ENCODE results near the gene MAPK14.

The MAPK14 gene

GRCh38 chr6:36135053-36135731 lies 107.6 kb downstream of the MAPK14 start:
- no peak for DNase-seq (ENCODE audit: low read depth in 2 of 2)

- no peak for DNase-seq (ENCODE audit: low read depth in 2 of 2)
Measured at GRCh38 chr6:36136034-36136433, 108.4 kb downstream of the MAPK14 start.

- no peak for DNase-seq (ENCODE audit: low read depth in 2 of 2)
Measured at GRCh38 chr6:36136551-36136950, 108.9 kb downstream of the MAPK14 start.

- DNase-seq (ENCODE audit: low read depth in 2 of 2) = no peak
Measured at GRCh38 chr6:36138667-36139066, 111.1 kb downstream of the MAPK14 start.

- DNase-seq (ENCODE audit: low read depth in 2 of 2) = no peak
Measured at GRCh38 chr6:36139431-36139830, 111.8 kb downstream of the MAPK14 start.

GRCh38 chr6:36139991-36140710 lies 112.5 kb downstream of the MAPK14 start:
- DNase-seq (ENCODE audit: low read depth in 2 of 2) = no peak

- DNase-seq (ENCODE audit: low read depth in 2 of 2) = no peak
Measured at GRCh38 chr6:36141091-36141490, 113.5 kb downstream of the MAPK14 start.

- no peak for DNase-seq (ENCODE audit: low read depth in 2 of 2)
Measured at GRCh38 chr6:36141961-36142360, 114.4 kb downstream of the MAPK14 start.

- DNase-seq (ENCODE audit: low read depth in 2 of 2) = no peak
Measured at GRCh38 chr6:36142971-36143838, 115.6 kb downstream of the MAPK14 start.

GRCh38 chr6:36145495-36145894 lies 117.9 kb downstream of the MAPK14 start:
- DNase-seq (ENCODE audit: low read depth in 2 of 2) = no peak

GRCh38 chr6:36147294-36147693 lies 119.7 kb downstream of the MAPK14 start:
- DNase-seq (ENCODE audit: low read depth in 2 of 2) = no peak

GRCh38 chr6:36149476-36149875 lies 121.9 kb downstream of the MAPK14 start:
- no peak for DNase-seq (ENCODE audit: low read depth in 2 of 2)

- no peak for DNase-seq (ENCODE audit: low read depth in 2 of 2)
Measured at GRCh38 chr6:36150283-36150682, 122.7 kb downstream of the MAPK14 start.

- DNase-seq (ENCODE audit: low read depth in 2 of 2) = no peak
Measured at GRCh38 chr6:36154286-36154685, 126.7 kb downstream of the MAPK14 start.

GRCh38 chr6:36155662-36156061 lies 128.1 kb downstream of the MAPK14 start:
- DNase-seq (ENCODE audit: low read depth in 2 of 2) = no peak

- no peak for DNase-seq (ENCODE audit: low read depth in 2 of 2)
Measured at GRCh38 chr6:36160147-36160760, 132.6 kb downstream of the MAPK14 start.
